Stimulated activated CD8-positive, alpha-beta memory T cell treated with anti-CD3 and anti-CD28 coated beads, Interleukin-12 subunit alpha, Interleukin-12 subunit beta, amount 100 ng/mL, for 1 hour (primary cell): ENCODE results near the gene ALAS1.

Experiments used
- DNase-seq: peaks from one replicate; pipeline ENCODE4 v3.0.0-alpha.2; 2020; ENCODE audit warnings: low read depth

Gene ALAS1

GRCh38 chr3:52249683-52250082 lies 51.7 kb downstream of the ALAS1 start:
- no peak for DNase-seq

GRCh38 chr3:52250122-52250521 lies 52.2 kb downstream of the ALAS1 start:
- no peak for DNase-seq

- peak; percentile 64 for DNase-seq
Measured at GRCh38 chr3:52253314-52254304, 55.6 kb downstream of the ALAS1 start.

DNA sequence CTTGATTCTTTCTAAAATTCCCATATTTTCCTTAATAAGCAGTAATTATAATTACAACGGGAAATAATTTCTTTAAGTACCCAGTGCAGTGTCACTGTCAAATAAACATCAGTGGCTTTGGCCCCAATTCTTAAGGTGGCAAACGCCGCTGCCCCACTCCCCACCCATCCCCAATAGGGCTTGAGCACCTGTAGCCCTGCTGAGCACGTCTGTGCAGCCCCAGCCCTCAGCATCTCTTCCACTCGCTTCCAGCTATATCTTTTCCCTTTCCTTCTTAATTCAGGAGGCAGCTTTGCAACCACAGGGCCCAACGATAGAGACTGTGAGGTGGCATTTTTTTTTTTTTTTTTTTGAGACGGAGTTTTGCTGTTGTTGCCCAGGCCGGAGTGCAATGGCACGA lies 56.6 kb downstream of the ALAS1 start:
- no peak for DNase-seq

DNA sequence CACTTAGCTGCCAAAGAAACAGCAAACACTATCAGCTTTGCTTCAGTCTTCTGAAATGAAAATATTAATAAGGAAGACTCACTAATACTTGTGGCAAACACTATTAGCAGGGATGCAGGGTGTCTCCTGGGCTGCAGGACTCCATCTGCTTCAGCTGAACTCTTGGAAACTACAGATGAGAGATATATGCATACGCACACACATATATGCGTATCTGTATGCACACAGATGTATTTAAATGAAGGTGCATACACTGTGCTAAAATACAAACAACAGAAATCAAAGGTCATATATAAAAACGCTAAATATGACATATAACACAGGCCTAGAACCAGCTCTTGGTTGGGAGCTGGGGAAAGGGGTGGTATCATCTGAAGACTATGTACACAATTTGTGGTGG lies 58.2 kb downstream of the ALAS1 start:
- no peak for DNase-seq

- DNase-seq, result no peak
Measured at GRCh38 chr3:52256622-52257021, 58.7 kb downstream of the ALAS1 start.

GRCh38 chr3:52257911-52258310 lies 60.0 kb downstream of the ALAS1 start:
- no peak for DNase-seq

- DNase-seq, result no peak
Measured at GRCh38 chr3:52259035-52259434, 61.1 kb downstream of the ALAS1 start.

- no peak for DNase-seq
Measured at GRCh38 chr3:52259448-52259847, 61.5 kb downstream of the ALAS1 start.

DNA sequence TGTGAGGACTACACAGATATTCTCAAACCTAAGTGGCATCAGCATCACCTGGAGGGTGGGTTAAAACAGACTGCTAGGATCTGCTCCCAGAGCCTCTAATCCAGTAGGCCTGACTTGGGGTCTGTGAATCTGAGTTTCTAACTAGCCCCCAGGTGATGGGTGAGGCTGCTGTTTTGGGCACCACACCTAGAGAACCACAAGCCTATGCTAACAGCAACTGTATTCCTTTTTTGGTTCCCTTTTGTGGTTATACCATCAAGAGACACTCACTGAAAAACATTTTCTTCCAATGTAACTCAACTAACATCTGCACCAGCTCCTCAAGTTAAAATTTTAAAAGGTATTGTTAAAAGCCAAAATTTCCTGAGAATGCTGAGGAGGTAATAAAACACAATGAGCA lies 64.5 kb downstream of the ALAS1 start:
- no peak for DNase-seq
